Lung (tissue), 12 donors: ENCODE data around the gene SMIM21. TPM values are rescaled to one million over a fixed set of nuclear protein-coding genes. Genes with fewer than 3 reads are reported as not detected.

ENCODE experiments used
- ATAC-seq: fragments of 200-7000 bp; cut with Tn5 transposase; one replicate; pipeline ENCODE4 v1.9.1; 2020; ENCODE audit warnings: moderate number of reproducible peaks; ENCODE audit not compliant: insufficient read depth, low FRiP score
- DNase-seq, 3 donors: peaks; one replicate each; pipeline ENCODE4 v3.0.0-alpha.2; 2013 to 2017
- H3K27ac ChIP-seq, 2 donors: one replicate each; pipeline ENCODE4 v1.5.1; 2013; ENCODE audit warnings: mild to moderate bottlenecking in 2 of 2, moderate library complexity in 2 of 2, control low read depth in 1 of 2, inconsistent platforms in 1 of 2, low read depth in 1 of 2, low read length in 1 of 2
- H3K27me3 ChIP-seq, 3 donors: one replicate each; pipeline ENCODE4 v1.5.1; 2013; ENCODE audit warnings: low read length in 2 of 3; ENCODE audit not compliant: control insufficient read depth in 3 of 3, insufficient read depth in 3 of 3
- H3K36me3 ChIP-seq, 4 donors: one replicate each; pipeline ENCODE4 v1.5.1; 2013; ENCODE audit warnings: low read length in 4 of 4, mild to moderate bottlenecking in 1 of 4, moderate library complexity in 1 of 4; ENCODE audit not compliant: control insufficient read depth in 4 of 4, insufficient read depth in 4 of 4
- H3K4me1 ChIP-seq, 5 donors: one replicate each; pipeline ENCODE4 v1.5.1; 2013; ENCODE audit warnings: low read length in 5 of 5, mild to moderate bottlenecking in 2 of 5, moderate library complexity in 1 of 5; ENCODE audit not compliant: control insufficient read depth in 5 of 5, insufficient read depth in 5 of 5
- H3K4me3 ChIP-seq: one replicate; pipeline ENCODE4 v1.5.1; 2013; ENCODE audit warnings: mild to moderate bottlenecking, control low read depth, moderate library complexity
- H3K9ac ChIP-seq, 2 donors: one replicate each; pipeline ENCODE4 v1.5.1; 2013; ENCODE audit warnings: low read length in 2 of 2, control low read depth in 1 of 2; ENCODE audit not compliant: insufficient read depth in 1 of 2
- H3K9me3 ChIP-seq, 4 donors: one replicate each; pipeline ENCODE4 v1.5.1; 2013; ENCODE audit warnings: low read length in 3 of 4, mild to moderate bottlenecking in 1 of 4, moderate library complexity in 1 of 4; ENCODE audit not compliant: control insufficient read depth in 4 of 4, insufficient read depth in 3 of 4
- CTCF ChIP-seq: IDR thresholded peaks from 2 replicates; pipeline ENCODE4 v1.5.1; 2012; ENCODE audit warnings: mild to moderate bottlenecking; ENCODE audit errors: control extremely low read depth, extremely low read depth
- WGBS, 2 donors: extraction: QIAGEN DNeasy Blood & Tissue Kit; methylation state at CpG; one replicate each; pipeline ENCODE4 v1.1.7; 2013; 5-methylcytosine and 5-hydroxymethylcytosine counted together
- polyA plus RNA-seq, 2 donors: library from polyadenylated mRNA; stranded (reverse); fragments of 200-250 nt; gene quantifications; one replicate each; pipeline ENCODE4 v1.2.1, GENCODE V29; 2013
- total RNA-seq, 2 donors: library from RNA; depleted of rRNA in 1 of 2; stranded (reverse); fragments of >200 nt in 1 of 2; gene quantifications; one replicate each; pipeline ENCODE4 v1.2.1, GENCODE V29; 2014 to 2021
- donor health status: control.
- donor health status: control.
- donor health status: Bipolar disorder and iron deficiency.
- donor health status: healthy.
- donor health status: DM: yes; HTN: yes; CAD: no.

The SMIM21 gene
- total and polyA plus RNA-seq, 4 donors = not detected

- no peak for TF ChIP-seq CTCF
- 67 to 87% methylated on average over 5 of the region's 5 CpGs for WGBS, 2 donors
These were observed 45.4 kb upstream of the SMIM21 start for GRCh38 chr18:75472906-75473305.

GRCh38 chr18:75472396-75472795 lies 44.9 kb upstream of the SMIM21 start:
- Histone ChIP-seq H3K27ac (no peak overlapping the region), H3K9me3 (no peaks in the 10 kb centered on the region), H3K27me3 (no peaks in the 10 kb centered on the region), H3K4me3 (no peak overlapping the region), H3K36me3 (no peaks in the 10 kb centered on the region), H3K9ac (no peak overlapping the region), H3K4me1 (peaks cover 0 to 7% (median 0%) of the 10 kb centered on the region in 5 donors)
- DNase-seq = peak in 1 of 3 donors; percentile 21
- WGBS, 2 donors = 84 to 85% methylated on average over 7 of the region's 7 CpGs
- ATAC-seq = no peak
- TF ChIP-seq CTCF = no peak

More at GRCh38 chr18:75472906-75473305, 45.4 kb upstream of the SMIM21 start:
- no peak overlapping the region for H3K4me3 ChIP-seq
- H3K36me3 ChIP-seq = no peaks in the 10 kb centered on the region
- H3K9ac ChIP-seq = no peak overlapping the region
- peaks cover 0 to 3% (median 0%) of the 10 kb centered on the region in 5 donors for H3K4me1 ChIP-seq
- ATAC-seq (no peak), DNase-seq (no peak)
- H3K27ac ChIP-seq = no peak overlapping the region
- no peaks in the 10 kb centered on the region for H3K27me3 ChIP-seq
- no peaks in the 10 kb centered on the region for H3K9me3 ChIP-seq

GRCh38 chr18:75471850-75472249 lies 44.3 kb upstream of the SMIM21 start:
- no peaks in the 10 kb centered on the region for H3K36me3 ChIP-seq
- no peaks in the 10 kb centered on the region for H3K9me3 ChIP-seq
- WGBS, 2 donors = 83 to 91% methylated on average over 9 of the region's 9 CpGs
- DNase-seq = no peak
- no peak overlapping the region for H3K4me3 ChIP-seq
- peaks cover 0 to 12% (median 0%) of the 10 kb centered on the region in 5 donors for H3K4me1 ChIP-seq
- H3K9ac ChIP-seq = no peak overlapping the region
- TF ChIP-seq CTCF = no peak
- no peak for ATAC-seq
- H3K27ac ChIP-seq = no peak overlapping the region
- no peaks in the 10 kb centered on the region for H3K27me3 ChIP-seq

- Histone ChIP-seq H3K36me3 (peaks cover 0 to 3% (median 0%) of the 10 kb centered on the region in 4 donors), H3K27ac (no peak overlapping the region), H3K27me3 (no peaks in the 10 kb centered on the region), H3K9me3 (no peaks in the 10 kb centered on the region), H3K4me3 (no peak overlapping the region), H3K9ac (no peak overlapping the region), H3K4me1 (peaks cover 0 to 11% (median 0%) of the 10 kb centered on the region in 5 donors)
- TF ChIP-seq CTCF = no peak
- no peak for DNase-seq
- ATAC-seq = no peak
- 82 to 87% methylated on average over 5 of the region's 5 CpGs for WGBS, 2 donors
These were observed 40.3 kb upstream of the SMIM21 start for GRCh38 chr18:75467851-75468250.
